Measurements from ENCODE around the gene EMC7. TPM values are rescaled to one million over a fixed set of nuclear protein-coding genes. Genes with fewer than 3 reads are reported as not detected.

EMC7 gene
- total and polyA plus RNA-seq, 2 of the 13 experiments (the other 11 are each of a cell fraction or from before 2014, with no cell fraction given): 46.8 to 113 TPM

DNA sequence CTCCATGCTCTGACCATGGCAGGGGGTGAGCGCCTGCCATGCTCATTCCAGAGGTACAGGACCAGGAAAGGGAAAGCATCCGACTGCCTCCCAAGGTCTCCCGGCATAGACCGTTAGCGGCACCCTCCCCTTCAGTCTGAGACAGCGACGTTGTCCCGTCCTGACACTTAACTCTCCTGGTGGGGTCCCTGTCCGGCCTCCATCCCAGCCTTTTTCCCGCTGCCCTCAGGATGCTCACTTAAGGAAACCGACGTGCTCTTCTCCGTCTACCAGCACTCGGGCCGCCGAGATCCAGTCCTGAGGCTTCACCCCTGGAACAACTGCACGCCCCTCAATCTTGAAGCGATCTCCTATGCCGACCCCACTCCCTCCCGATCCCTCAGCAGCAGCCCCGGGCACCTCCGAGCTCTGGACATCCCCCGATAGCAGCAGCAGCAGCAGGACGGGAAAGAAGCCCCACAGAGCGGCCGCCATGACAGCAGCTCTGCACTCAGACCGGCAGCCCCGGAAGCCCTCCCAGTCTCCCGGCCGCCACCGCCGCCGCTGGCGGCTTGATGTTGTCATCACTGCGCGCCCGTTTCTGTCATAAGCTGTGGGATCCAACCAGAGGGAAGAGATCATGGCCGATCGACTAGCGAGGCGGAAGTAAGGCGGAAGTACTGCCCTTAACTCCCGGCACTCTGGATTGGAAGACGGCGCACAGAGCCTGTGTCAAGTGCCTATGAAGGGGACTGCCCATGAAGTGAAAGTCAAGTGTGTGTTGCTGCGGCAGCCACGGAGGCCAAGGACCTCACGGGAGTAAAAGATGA lies at the start of gene EMC7, which contains the start of gene PGBD4 (continued):
- TF ChIP-seq, protein P1, sequence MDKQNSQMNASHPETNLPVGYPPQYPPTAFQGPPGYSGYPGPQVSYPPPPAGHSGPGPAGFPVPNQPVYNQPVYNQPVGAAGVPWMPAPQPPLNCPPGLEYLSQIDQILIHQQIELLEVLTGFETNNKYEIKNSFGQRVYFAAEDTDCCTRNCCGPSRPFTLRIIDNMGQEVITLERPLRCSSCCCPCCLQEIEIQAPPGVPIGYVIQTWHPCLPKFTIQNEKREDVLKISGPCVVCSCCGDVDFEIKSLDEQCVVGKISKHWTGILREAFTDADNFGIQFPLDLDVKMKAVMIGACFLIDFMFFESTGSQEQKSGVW (CRISPR knock-in tag; IDR thresholded peaks at IDR 0.05; ENCODE audit: borderline replicate concordance): no peak
- TF ChIP-seq, protein P2, sequence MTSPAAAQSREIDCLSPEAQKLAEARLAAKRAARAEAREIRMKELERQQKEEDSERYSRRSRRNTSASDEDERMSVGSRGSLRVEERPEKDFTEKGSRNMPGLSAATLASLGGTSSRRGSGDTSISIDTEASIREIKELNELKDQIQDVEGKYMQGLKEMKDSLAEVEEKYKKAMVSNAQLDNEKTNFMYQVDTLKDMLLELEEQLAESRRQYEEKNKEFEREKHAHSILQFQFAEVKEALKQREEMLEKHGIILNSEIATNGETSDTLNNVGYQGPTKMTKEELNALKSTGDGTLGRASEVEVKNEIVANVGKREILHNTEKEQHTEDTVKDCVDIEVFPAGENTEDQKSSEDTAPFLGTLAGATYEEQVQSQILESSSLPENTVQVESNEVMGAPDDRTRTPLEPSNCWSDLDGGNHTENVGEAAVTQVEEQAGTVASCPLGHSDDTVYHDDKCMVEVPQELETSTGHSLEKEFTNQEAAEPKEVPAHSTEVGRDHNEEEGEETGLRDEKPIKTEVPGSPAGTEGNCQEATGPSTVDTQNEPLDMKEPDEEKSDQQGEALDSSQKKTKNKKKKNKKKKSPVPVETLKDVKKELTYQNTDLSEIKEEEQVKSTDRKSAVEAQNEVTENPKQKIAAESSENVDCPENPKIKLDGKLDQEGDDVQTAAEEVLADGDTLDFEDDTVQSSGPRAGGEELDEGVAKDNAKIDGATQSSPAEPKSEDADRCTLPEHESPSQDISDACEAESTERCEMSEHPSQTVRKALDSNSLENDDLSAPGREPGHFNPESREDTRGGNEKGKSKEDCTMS (CRISPR knock-in tag; conservative IDR thresholded peaks at IDR 0.05): no peak
- TF ChIP-seq, protein P3, sequence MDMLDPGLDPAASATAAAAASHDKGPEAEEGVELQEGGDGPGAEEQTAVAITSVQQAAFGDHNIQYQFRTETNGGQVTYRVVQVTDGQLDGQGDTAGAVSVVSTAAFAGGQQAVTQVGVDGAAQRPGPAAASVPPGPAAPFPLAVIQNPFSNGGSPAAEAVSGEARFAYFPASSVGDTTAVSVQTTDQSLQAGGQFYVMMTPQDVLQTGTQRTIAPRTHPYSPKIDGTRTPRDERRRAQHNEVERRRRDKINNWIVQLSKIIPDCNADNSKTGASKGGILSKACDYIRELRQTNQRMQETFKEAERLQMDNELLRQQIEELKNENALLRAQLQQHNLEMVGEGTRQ (IDR thresholded peaks at IDR 0.05; ENCODE audit: low read depth, low read length): no peak
- TF ChIP-seq, protein P3 (CRISPR knock-in tag; IDR thresholded peaks at IDR 0.05; ENCODE audit: borderline replicate concordance): no peak
- no peak for TF ChIP-seq NPAS2 (CRISPR knock-in tag; IDR thresholded peaks at IDR 0.05; ENCODE audit: borderline replicate concordance)
- TF ChIP-seq SIN3B (IDR thresholded peaks at IDR 0.05; ENCODE audit: low read length): peak; percentile 85; the same call in 1 of the 2 replicates
- TF ChIP-seq ZBTB3 (CRISPR knock-in tag; IDR thresholded peaks at IDR 0.05; ENCODE audit: borderline replicate concordance, low read depth): no peak; the same call in 1 of the 2 replicates
- TF ChIP-seq, protein P4, sequence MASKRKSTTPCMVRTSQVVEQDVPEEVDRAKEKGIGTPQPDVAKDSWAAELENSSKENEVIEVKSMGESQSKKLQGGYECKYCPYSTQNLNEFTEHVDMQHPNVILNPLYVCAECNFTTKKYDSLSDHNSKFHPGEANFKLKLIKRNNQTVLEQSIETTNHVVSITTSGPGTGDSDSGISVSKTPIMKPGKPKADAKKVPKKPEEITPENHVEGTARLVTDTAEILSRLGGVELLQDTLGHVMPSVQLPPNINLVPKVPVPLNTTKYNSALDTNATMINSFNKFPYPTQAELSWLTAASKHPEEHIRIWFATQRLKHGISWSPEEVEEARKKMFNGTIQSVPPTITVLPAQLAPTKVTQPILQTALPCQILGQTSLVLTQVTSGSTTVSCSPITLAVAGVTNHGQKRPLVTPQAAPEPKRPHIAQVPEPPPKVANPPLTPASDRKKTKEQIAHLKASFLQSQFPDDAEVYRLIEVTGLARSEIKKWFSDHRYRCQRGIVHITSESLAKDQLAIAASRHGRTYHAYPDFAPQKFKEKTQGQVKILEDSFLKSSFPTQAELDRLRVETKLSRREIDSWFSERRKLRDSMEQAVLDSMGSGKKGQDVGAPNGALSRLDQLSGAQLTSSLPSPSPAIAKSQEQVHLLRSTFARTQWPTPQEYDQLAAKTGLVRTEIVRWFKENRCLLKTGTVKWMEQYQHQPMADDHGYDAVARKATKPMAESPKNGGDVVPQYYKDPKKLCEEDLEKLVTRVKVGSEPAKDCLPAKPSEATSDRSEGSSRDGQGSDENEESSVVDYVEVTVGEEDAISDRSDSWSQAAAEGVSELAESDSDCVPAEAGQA (IDR thresholded peaks at IDR 0.05; ENCODE audit: low read depth): peak; percentile 96
- TF ChIP-seq, protein P4 (CRISPR knock-in tag; IDR thresholded peaks at IDR 0.05; ENCODE audit: borderline replicate concordance): no peak
- TF ChIP-seq, protein P5, sequence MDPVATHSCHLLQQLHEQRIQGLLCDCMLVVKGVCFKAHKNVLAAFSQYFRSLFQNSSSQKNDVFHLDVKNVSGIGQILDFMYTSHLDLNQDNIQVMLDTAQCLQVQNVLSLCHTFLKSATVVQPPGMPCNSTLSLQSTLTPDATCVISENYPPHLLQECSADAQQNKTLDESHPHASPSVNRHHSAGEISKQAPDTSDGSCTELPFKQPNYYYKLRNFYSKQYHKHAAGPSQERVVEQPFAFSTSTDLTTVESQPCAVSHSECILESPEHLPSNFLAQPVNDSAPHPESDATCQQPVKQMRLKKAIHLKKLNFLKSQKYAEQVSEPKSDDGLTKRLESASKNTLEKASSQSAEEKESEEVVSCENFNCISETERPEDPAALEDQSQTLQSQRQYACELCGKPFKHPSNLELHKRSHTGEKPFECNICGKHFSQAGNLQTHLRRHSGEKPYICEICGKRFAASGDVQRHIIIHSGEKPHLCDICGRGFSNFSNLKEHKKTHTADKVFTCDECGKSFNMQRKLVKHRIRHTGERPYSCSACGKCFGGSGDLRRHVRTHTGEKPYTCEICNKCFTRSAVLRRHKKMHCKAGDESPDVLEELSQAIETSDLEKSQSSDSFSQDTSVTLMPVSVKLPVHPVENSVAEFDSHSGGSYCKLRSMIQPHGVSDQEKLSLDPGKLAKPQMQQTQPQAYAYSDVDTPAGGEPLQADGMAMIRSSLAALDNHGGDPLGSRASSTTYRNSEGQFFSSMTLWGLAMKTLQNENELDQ (CRISPR knock-in tag; IDR thresholded peaks at IDR 0.05; ENCODE audit: borderline replicate concordance): no peak
- TF ChIP-seq, protein P6, sequence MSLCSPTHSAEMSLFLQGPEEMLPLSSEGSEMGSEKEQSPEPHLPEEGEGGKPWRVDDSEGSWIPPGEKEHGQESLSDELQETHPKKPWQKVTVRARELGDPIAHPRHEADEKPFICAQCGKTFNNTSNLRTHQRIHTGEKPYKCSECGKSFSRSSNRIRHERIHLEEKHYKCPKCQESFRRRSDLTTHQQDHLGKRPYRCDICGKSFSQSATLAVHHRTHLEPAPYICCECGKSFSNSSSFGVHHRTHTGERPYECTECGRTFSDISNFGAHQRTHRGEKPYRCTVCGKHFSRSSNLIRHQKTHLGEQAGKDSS (CRISPR knock-in tag; IDR thresholded peaks at IDR 0.05; ENCODE audit: borderline replicate concordance, low read depth): peak; percentile 33; the same call in 1 of the 2 replicates

Data from HepG2 (cell line).